ENCODE results near the gene KCTD13.
"Not testable (repeated sequence)": the region's sequence is repeated elsewhere in the genome, so short reads cannot be mapped to it uniquely, and the experiment has no call there.

KCTD13 gene

GRCh38 chr16:29877266-29877961 lies 48.6 kb downstream of the KCTD13 start:
- DNase-seq (ENCODE audit: low spot score), result peak; percentile 72

- DNase-seq (ENCODE audit: low spot score), result no peak
Measured at GRCh38 chr16:29876594-29877249, 49.3 kb downstream of the KCTD13 start.

- no peak for DNase-seq (ENCODE audit: low spot score)
Measured at GRCh38 chr16:29876217-29876593, 49.8 kb downstream of the KCTD13 start.

GRCh38 chr16:29875206-29875605 lies 50.8 kb downstream of the KCTD13 start:
- DNase-seq (ENCODE audit: low spot score), result no peak

GRCh38 chr16:29873319-29873718 lies 52.7 kb downstream of the KCTD13 start:
- DNase-seq (ENCODE audit: low spot score), result no peak

GRCh38 chr16:29871822-29872546 lies 54.0 kb downstream of the KCTD13 start:
- DNase-seq (ENCODE audit: low spot score), result no peak

- DNase-seq (ENCODE audit: low spot score), result not testable (repeated sequence)
Measured at GRCh38 chr16:29869067-29869466, 57.0 kb downstream of the KCTD13 start.

- DNase-seq (ENCODE audit: low spot score), result no peak
Measured at GRCh38 chr16:29868396-29869009, 57.5 kb downstream of the KCTD13 start.

- DNase-seq (ENCODE audit: low spot score), result no peak
Measured at GRCh38 chr16:29864205-29864604, 61.8 kb downstream of the KCTD13 start.

GRCh38 chr16:29863669-29863984 lies 62.4 kb downstream of the KCTD13 start:
- DNase-seq (ENCODE audit: low spot score), result no peak

GRCh38 chr16:29862884-29863668 lies 63.0 kb downstream of the KCTD13 start, which contains the start of gene CDIPT:
Gene CDIPT, minus strand, starts transcription at chr16:29863226. Its CDS starts 369 bp downstream, at chr16:29862857.
- DNase-seq (ENCODE audit: low spot score), result peak; percentile 98

GRCh38 chr16:29862383-29862883 lies 63.6 kb downstream of the KCTD13 start:
- peak; percentile 30 for DNase-seq (ENCODE audit: low spot score)

GRCh38 chr16:29860218-29860617 lies 65.8 kb downstream of the KCTD13 start:
- DNase-seq (ENCODE audit: low spot score), result no peak

GRCh38 chr16:29858974-29859373 lies 67.1 kb downstream of the KCTD13 start:
- no peak for DNase-seq (ENCODE audit: low spot score)

GRCh38 chr16:29858149-29858849 lies 67.7 kb downstream of the KCTD13 start:
- no peak for DNase-seq (ENCODE audit: low spot score)

- no peak for DNase-seq (ENCODE audit: low spot score)
Measured at GRCh38 chr16:29857133-29857760, 68.8 kb downstream of the KCTD13 start.
